K562 (cell line): ENCODE data around the gene GLCCI1. TPM values are rescaled to one million over a fixed set of nuclear protein-coding genes. Genes with fewer than 3 reads are reported as not detected.

Experiments used
- ATAC-seq: fragments of 200-7000 bp; cut with Tn5 transposase; 3 replicates; pipeline ENCODE4 v1.9.1; 2020; ENCODE audit warnings: moderate library complexity
- BruUV-seq: library from RNA; stranded (reverse); fragments of 400-500 nt; replicated peaks from 2 replicates; lab custom pipeline; 2021; lab: Mats Ljungman, UMichigan
- CTCF ChIA-PET: fragments of 300-600 bp; formaldehyde crosslinking; extraction: SDS; loops from one replicate; lab custom pipeline; 2021; ENCODE audit warnings: low intra/inter-chr PET ratio; lab: Yijun Ruan, JAX
- POLR2A ChIA-PET: fragments of 300-600, 350-650 bp; sonication (Branson Sonifier 250); formaldehyde crosslinking; extraction: SDS; loops from one replicate; lab custom pipeline; 2021; ENCODE audit warnings: antibody characterized with exemption, inconsistent platforms; lab: Yijun Ruan, JAX
- DNase-seq, 4 experiments: peaks; one replicate each; pipeline versions ENCODE4 v3.0.0 to v3.0.0-alpha.2; 2011 to 2018; ENCODE audit warnings: low spot score in 3 of 4, mixed read lengths in 3 of 4; ENCODE audit errors: extremely low read depth in 1 of 4
- FAIRE-seq: peaks from 2 replicates; lab custom pipeline; 2011; peaks lifted over from hg19 to GRCh38; lab: Jason Lieb, UNC
- H2AFZ ChIP-seq: 2 replicates; pipeline ENCODE4 v1.6.0; 2011; ENCODE audit warnings: low read depth, low read length, control low read depth, inconsistent platforms
- H3K27ac ChIP-seq: fragments of 200-600 bp; 3 replicates; pipeline ENCODE4 v1.8.0; 2011; ENCODE audit warnings: low read depth, mild to moderate bottlenecking, control low read depth, inconsistent platforms, low read length, moderate library complexity, mixed read lengths; ENCODE audit errors: extremely low read depth
- H3K27me3 ChIP-seq, 2 experiments: fragments of 300-600 bp in 1 of 2; 2 replicates in 1 of 2; 3 replicates in 1 of 2; pipeline versions ENCODE4 v1.6.0 to v1.8.0; 2011; ENCODE audit warnings: inconsistent platforms in 2 of 2, low read length in 2 of 2, mild to moderate bottlenecking in 1 of 2, mixed read lengths in 1 of 2, moderate library complexity in 1 of 2; ENCODE audit not compliant: control insufficient read depth in 2 of 2, insufficient read depth in 2 of 2
- H3K36me3 ChIP-seq: fragments of 300-600 bp; 3 replicates; pipeline ENCODE4 v1.8.0; 2011; ENCODE audit warnings: mild to moderate bottlenecking, low read length, inconsistent platforms; ENCODE audit not compliant: control insufficient read depth, insufficient read depth
- H3K4me1 ChIP-seq, 2 experiments: fragments of 200-600 bp in 1 of 2; replicated peaks in 1 of 2; 2 replicates in 1 of 2; 3 replicates in 1 of 2; pipeline versions ENCODE4 v1.5.1 to v1.8.0; 2011; ENCODE audit warnings: inconsistent platforms in 2 of 2, low read length in 2 of 2, mild to moderate bottlenecking in 1 of 2, mixed read lengths in 1 of 2, moderate library complexity in 1 of 2; ENCODE audit not compliant: control insufficient read depth in 2 of 2, insufficient read depth in 2 of 2
- H3K4me2 ChIP-seq: 2 replicates; pipeline ENCODE4 v1.6.1; 2011; ENCODE audit warnings: low read length, control low read depth, inconsistent platforms, mixed read lengths; ENCODE audit not compliant: insufficient read depth
- H3K4me3 ChIP-seq: fragments of 200-600 bp; sonication (generic), shearing (Covaris generic); 2 replicates; pipeline ENCODE4 v1.5.1; 2016; ENCODE audit warnings: control low read depth, inconsistent platforms
- H3K79me2 ChIP-seq: fragments of 200-600 bp; 3 replicates; pipeline ENCODE4 v1.8.0; 2011; ENCODE audit warnings: low read length, inconsistent platforms; ENCODE audit not compliant: control insufficient read depth, insufficient read depth
- H3K9ac ChIP-seq, 2 experiments: 2 replicates each; pipeline versions ENCODE4 v1.6.0 to v1.6.1; 2011; ENCODE audit warnings: low read depth in 2 of 2, low read length in 2 of 2, control low read depth in 1 of 2, inconsistent platforms in 1 of 2, mild to moderate bottlenecking in 1 of 2, mixed read lengths in 1 of 2; ENCODE audit not compliant: insufficient read depth in 1 of 2
- H3K9me1 ChIP-seq: one replicate; pipeline ENCODE4 v1.6.0; 2011; ENCODE audit warnings: inconsistent platforms, mild to moderate bottlenecking, low read length, moderate library complexity; ENCODE audit not compliant: control insufficient read depth, insufficient read depth
- H3K9me3 ChIP-seq: replicated peaks from 2 replicates; pipeline ENCODE4 v1.5.1; 2011; ENCODE audit warnings: low read depth, low read length, inconsistent platforms; ENCODE audit not compliant: control insufficient read depth, insufficient read depth
- H4K20me1 ChIP-seq: replicated peaks from 2 replicates; pipeline ENCODE4 v1.6.1; 2011; ENCODE audit warnings: low read length, inconsistent platforms, mixed read lengths; ENCODE audit not compliant: control insufficient read depth, insufficient read depth
- CHD1 ChIP-seq: fragments of 200-600 bp; sonication (generic); IDR thresholded peaks from one replicate; pipeline ENCODE4 v1.6.1; 2012; ENCODE audit warnings: mild to moderate bottlenecking, moderate library complexity, low read length, inconsistent platforms
- CREB1 ChIP-seq, 2 experiments: sonication (generic) in 1 of 2; formaldehyde crosslinking in 1 of 2; IDR thresholded peaks; 2 replicates each; pipeline versions ENCODE4 v1.6.1 to v1.8.0; 2012 to 2022; ENCODE audit warnings: inconsistent platforms in 1 of 2, mild to moderate bottlenecking in 1 of 2, missing genetic modification reagents in 1 of 2, moderate library complexity in 1 of 2
- FOS ChIP-seq: IDR thresholded peaks from 3 replicates; pipeline ENCODE4 v1.6.1; 2011; ENCODE audit not compliant: insufficient read length; ENCODE audit errors: extremely low read depth
- HNRNPLL ChIP-seq: fragments of 200-400 bp; formaldehyde crosslinking; IDR thresholded peaks from 2 replicates; pipeline ENCODE4 v1.6.1; 2017; ENCODE audit warnings: low read length, low read depth, mild to moderate bottlenecking; ENCODE audit not compliant: poor library complexity, severe bottlenecking
- SAFB2 ChIP-seq: fragments of 200-400 bp; formaldehyde crosslinking; IDR thresholded peaks from 2 replicates; pipeline ENCODE4 v1.6.1; 2018; ENCODE audit warnings: borderline replicate concordance, low read length, low read depth, moderate library complexity; ENCODE audit not compliant: severe bottlenecking
- ZNF253 ChIP-seq: fragments of 250-450 bp; sonication (Bioruptor Pico); conservative IDR thresholded peaks from 2 replicates; pipeline ENCODE4 v1.6.1; 2021; ENCODE audit warnings: mild to moderate bottlenecking
- ZNF263 ChIP-seq: sonication (generic); formaldehyde crosslinking; IDR thresholded peaks from 2 replicates; pipeline ENCODE4 v1.8.0; 2022; ENCODE audit warnings: mild to moderate bottlenecking, missing genetic modification reagents, borderline replicate concordance
- WGBS: fragments of 100-300 bp; shearing (Covaris generic); methylation state at CpG from one replicate; pipeline ENCODE4 v1.1.6; 2016; ENCODE audit warnings: low coverage, mixed read lengths; ENCODE audit not compliant: insufficient coverage; ENCODE audit errors: missing lambda C conversion rate; 5-methylcytosine and 5-hydroxymethylcytosine counted together
- in situ Hi-C: fragments of 300-500 bp; cut with MboI; formaldehyde crosslinking; loops from 4 replicates; pipeline ENCODE4 v1.15.0; 2018; ENCODE audit warnings: inconsistent platforms, mixed read lengths
- intact Hi-C: fragments of 100-400 bp; cut with micrococcal nuclease; formaldehyde crosslinking; loops from 2 replicates; pipeline ENCODE4 v1.14.2; 2022
- polyA plus RNA-seq, 8 experiments: library from polyadenylated mRNA; depleted of rRNA in 4 of 8; stranded (reverse) in 5 of 8; unstranded in 3 of 8; fragments of >200 nt; fragmentation: Nextera tagmentation in 2 of 8; fragmentation: Illumina TruSeq in 1 of 8; extraction: Ambion mirVana in 2 of 8; extraction: Trizol in 1 of 8; gene quantifications; 2 replicates each; pipeline versions ENCODE4 v1.2.1 to v1.2.3, GENCODE V29; 2011 to 2014; ENCODE audit warnings: inconsistent platforms in 1 of 8, missing spikeins in 1 of 8
- total RNA-seq, 7 experiments: library from RNA; depleted of rRNA in 6 of 7; stranded (reverse); fragments of >200 nt in 6 of 7; fragmentation: Illumina TruSeq in 2 of 7; extraction: Trizol in 2 of 7; gene quantifications; 2 replicates each; pipeline versions ENCODE4 v1.2.1 to v1.2.3, GENCODE V29; 2011 to 2021; ENCODE audit warnings: low replicate concordance in 1 of 7
- TF ChIP-seq, protein P1 (sequence below): sonication (generic); formaldehyde crosslinking; IDR thresholded peaks from 2 replicates; pipeline ENCODE4 v1.8.1; 2022; ENCODE audit warnings: missing genetic modification reagents
- TF ChIP-seq, protein P2 (sequence below): fragments of 450-650 bp; conservative IDR thresholded peaks from 2 replicates; pipeline ENCODE4 v1.6.1; 2016; ENCODE audit warnings: missing genetic modification characterization, low read depth, mild to moderate bottlenecking, control low read depth, missing compliant biosample characterization

GLCCI1 gene
- total and polyA plus RNA-seq, 9 of the 15 experiments (the other 6 are each of a cell fraction or from before 2014, with no cell fraction given) = 2.7 to 11.9 (median 7.2) TPM

DNA sequence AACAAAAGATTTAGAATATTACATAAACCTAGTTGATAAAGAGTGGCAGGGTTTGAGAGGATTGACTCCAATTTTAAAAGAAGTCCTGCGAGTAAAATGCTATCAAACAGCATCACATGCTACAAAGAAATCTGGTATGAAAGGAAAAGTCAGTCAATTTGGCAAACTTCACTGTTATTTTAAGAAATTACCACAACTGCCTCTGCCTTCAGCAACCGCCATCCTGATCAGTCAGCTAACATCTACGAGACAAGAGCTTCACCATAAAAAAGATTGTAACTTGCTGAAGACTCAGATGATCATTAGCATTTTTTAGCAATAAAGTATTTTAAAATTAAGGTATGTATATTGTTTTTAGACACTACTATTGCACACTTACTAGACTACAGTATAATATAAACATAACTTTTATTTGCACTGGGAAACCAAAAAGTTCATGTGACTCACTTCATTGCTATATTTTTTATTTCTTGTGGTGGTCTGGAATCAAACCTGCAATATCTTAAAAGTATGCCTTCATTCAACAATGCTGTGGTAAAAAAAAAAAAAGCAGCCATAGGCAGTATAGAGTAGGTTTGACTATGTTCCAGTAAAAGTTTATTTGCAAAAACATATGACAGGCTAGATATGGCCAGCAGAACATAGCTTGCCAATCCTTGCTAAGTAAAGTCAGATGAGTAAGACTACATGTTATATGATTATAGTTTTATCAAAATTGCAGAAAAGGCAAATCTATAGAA, 74.4 kb downstream of the GLCCI1 start:
- no peaks in the 10 kb centered on the region for H3K9me1 ChIP-seq
- H2AFZ ChIP-seq = no peak overlapping the region
- ATAC-seq = no peak
- in situ Hi-C loops = no loop called here
- no peak overlapping the region for H3K27ac ChIP-seq
- WGBS = 58% methylated on average over 3 of the region's 3 CpGs
- no peaks in the 10 kb centered on the region; the same call in 2 of the 3 replicates for H3K36me3 ChIP-seq
- BruUV-seq = no TSS peak
- H3K9ac ChIP-seq = no peak overlapping the region
- no peak overlapping the region for H3K4me2 ChIP-seq
- TF ChIP-seq HNRNPLL (no peak), FOS (no peak), CHD1 (no peak), ZNF263 (no peak), SAFB2 (no peak), ZNF253 (CRISPR knock-in tag) (no peak), CREB1 (IDR thresholded peaks at IDR 0.05) (no peak), CREB1 (CRISPR knock-in tag; IDR thresholded peaks at IDR 0.05) (no peak)
- TF ChIP-seq, protein P1, sequence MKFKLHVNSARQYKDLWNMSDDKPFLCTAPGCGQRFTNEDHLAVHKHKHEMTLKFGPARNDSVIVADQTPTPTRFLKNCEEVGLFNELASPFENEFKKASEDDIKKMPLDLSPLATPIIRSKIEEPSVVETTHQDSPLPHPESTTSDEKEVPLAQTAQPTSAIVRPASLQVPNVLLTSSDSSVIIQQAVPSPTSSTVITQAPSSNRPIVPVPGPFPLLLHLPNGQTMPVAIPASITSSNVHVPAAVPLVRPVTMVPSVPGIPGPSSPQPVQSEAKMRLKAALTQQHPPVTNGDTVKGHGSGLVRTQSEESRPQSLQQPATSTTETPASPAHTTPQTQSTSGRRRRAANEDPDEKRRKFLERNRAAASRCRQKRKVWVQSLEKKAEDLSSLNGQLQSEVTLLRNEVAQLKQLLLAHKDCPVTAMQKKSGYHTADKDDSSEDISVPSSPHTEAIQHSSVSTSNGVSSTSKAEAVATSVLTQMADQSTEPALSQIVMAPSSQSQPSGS (CRISPR knock-in tag) = no peak
- TF ChIP-seq, protein P2, sequence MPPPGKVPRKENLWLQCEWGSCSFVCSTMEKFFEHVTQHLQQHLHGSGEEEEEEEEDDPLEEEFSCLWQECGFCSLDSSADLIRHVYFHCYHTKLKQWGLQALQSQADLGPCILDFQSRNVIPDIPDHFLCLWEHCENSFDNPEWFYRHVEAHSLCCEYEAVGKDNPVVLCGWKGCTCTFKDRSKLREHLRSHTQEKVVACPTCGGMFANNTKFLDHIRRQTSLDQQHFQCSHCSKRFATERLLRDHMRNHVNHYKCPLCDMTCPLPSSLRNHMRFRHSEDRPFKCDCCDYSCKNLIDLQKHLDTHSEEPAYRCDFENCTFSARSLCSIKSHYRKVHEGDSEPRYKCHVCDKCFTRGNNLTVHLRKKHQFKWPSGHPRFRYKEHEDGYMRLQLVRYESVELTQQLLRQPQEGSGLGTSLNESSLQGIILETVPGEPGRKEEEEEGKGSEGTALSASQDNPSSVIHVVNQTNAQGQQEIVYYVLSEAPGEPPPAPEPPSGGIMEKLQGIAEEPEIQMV = no peak
- H3K4me3 ChIP-seq = no peak overlapping the region
- no peaks in the 10 kb centered on the region for H4K20me1 ChIP-seq
- no peaks in the 10 kb centered on the region for H3K79me2 ChIP-seq
- POLR2A ChIA-PET = no interaction called here
- H3K4me1 ChIP-seq = no peaks in the 10 kb centered on the region
- CTCF ChIA-PET = no interaction called here
- no peak for FAIRE-seq
- no peaks in the 10 kb centered on the region for H3K27me3 ChIP-seq
- intact Hi-C loops = no loop called here
- H3K9me3 ChIP-seq = no peaks in the 10 kb centered on the region
- no peak for DNase-seq
